ENCODE results near the gene SRSF2. TPM values are rescaled to one million over a fixed set of nuclear protein-coding genes. Genes with fewer than 3 reads are reported as not detected.

SRSF2 gene
- total and polyA plus RNA-seq, 4 experiments from 2014 or later: 67.6 to 330 (median 219) TPM

GRCh38 chr17:76758570-76758969 is 21.4 kb upstream of the SRSF2 start:
- Mint-ChIP-seq H3K4me3 (no peak overlapping the region), H3K27ac (no peak overlapping the region)
- CTCF ChIA-PET (ENCODE audit: partially characterized antibody): no interaction called here

DNA sequence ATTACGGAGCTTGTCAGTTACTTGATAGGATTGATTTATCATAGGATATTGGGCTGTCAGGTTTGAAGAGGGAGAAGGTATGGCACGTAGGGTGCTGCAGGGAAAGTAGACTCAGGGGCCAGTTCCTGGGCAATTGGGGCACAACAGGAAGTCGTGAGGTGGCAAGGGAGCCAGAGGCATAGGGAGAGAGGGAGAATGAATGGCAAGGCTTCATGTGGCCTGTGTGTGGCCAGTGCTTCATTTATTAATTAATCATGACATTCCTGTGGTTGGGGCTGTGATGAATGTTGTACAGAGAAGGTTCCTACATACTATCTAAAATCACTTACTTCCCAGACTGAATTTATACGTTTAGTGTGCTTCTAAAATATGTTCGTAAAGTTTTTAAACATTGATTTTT is 20.1 kb upstream of the SRSF2 start:
- no peak overlapping the region for H3K4me3 Mint-ChIP-seq
- POLR2A ChIA-PET (ENCODE audit: partially characterized antibody): interaction anchor here (0.9 to 1.2 kb wide), 2 partner anchors 20 to 22 kb away, joined by 3 to 7 read pairs; partner anchors contain the start of genes MFSD11 and SRSF2
- Histone ChIP-seq H3K9me3 (ENCODE audit: control insufficient read depth in 1 of 2, low read length in 2 of 2) (no peaks in the 10 kb centered on the region), H3K27me3 (ENCODE audit: insufficient read depth, low read length) (no peaks in the 10 kb centered on the region), H3K27ac (ENCODE audit: low read depth, low read length) (no peak overlapping the region), H3K4me3 (ENCODE audit: low read length in 2 of 2) (no peak overlapping the region), H3K4me1 (ENCODE audit: insufficient read depth, low read length) (peaks cover 24% of the 10 kb centered on the region), H3K36me3 (ENCODE audit: insufficient read depth, low read length) (peaks cover 7% of the 10 kb centered on the region)
- no peak for DNase-seq
- no peaks in the 10 kb centered on the region for H3K9me3 Mint-ChIP-seq
- H3K27ac Mint-ChIP-seq: peak overlapping the region in 4 of 7 donors; percentile 54 to 92 (median 62)
- intact Hi-C loops (cut with micrococcal nuclease): no loop called here
- CTCF ChIA-PET (ENCODE audit: partially characterized antibody): interaction anchor here (0.7 to 1.5 kb wide), 2 partner anchors 13 to 30 kb away, joined by 3 read pairs; no protein-coding TSS in a partner anchor
- peaks cover 17 to 25% (median 20%) of the 10 kb centered on the region in 4 donors for H3K4me1 Mint-ChIP-seq
- no peaks in the 10 kb centered on the region for H3K27me3 Mint-ChIP-seq
- H3K36me3 Mint-ChIP-seq: peaks cover 12 to 23% of the 10 kb centered on the region in 2 donors

More at GRCh38 chr17:76758570-76758969, 21.4 kb upstream of the SRSF2 start:
- H3K4me1 ChIP-seq (ENCODE audit: insufficient read depth, low read length): peaks cover 14% of the 10 kb centered on the region
- no peak for DNase-seq
- intact Hi-C loops (cut with micrococcal nuclease): no loop called here
- no peaks in the 10 kb centered on the region for H3K27me3 ChIP-seq (ENCODE audit: insufficient read depth, low read length)
- Mint-ChIP-seq H3K27me3 (no peaks in the 10 kb centered on the region), H3K4me1 (peaks cover 6 to 12% (median 8%) of the 10 kb centered on the region in 4 donors), H3K36me3 (peaks cover 12 to 15% of the 10 kb centered on the region in 2 donors), H3K9me3 (no peaks in the 10 kb centered on the region)
- peaks cover 7% of the 10 kb centered on the region for H3K36me3 ChIP-seq (ENCODE audit: insufficient read depth, low read length)
- POLR2A ChIA-PET (ENCODE audit: partially characterized antibody): interaction anchor here (1.2 to 1.4 kb wide), 2 partner anchors 21 to 31 kb away, joined by 3 to 5 read pairs; partner anchors contain the start of genes MFSD11 and SRSF2
- no peaks in the 10 kb centered on the region for H3K9me3 ChIP-seq (ENCODE audit: control insufficient read depth in 1 of 2, low read length in 2 of 2)
- no peak overlapping the region for H3K4me3 ChIP-seq (ENCODE audit: low read length in 2 of 2)
- H3K27ac ChIP-seq (ENCODE audit: low read depth, low read length): no peak overlapping the region

GRCh38 chr17:76755285-76755684 is 18.2 kb upstream of the SRSF2 start:
- H3K27ac Mint-ChIP-seq: peak overlapping the region in 4 of 7 donors; percentile 25 to 97 (median 44)
- H3K4me3 Mint-ChIP-seq: no peak overlapping the region
- Histone ChIP-seq H3K27me3 (ENCODE audit: insufficient read depth, low read length) (no peaks in the 10 kb centered on the region), H3K4me1 (ENCODE audit: insufficient read depth, low read length) (peaks cover 36% of the 10 kb centered on the region), H3K9me3 (ENCODE audit: control insufficient read depth in 1 of 2, low read length in 2 of 2) (no peaks in the 10 kb centered on the region), H3K27ac (ENCODE audit: low read depth, low read length) (no peak overlapping the region), H3K36me3 (ENCODE audit: insufficient read depth, low read length) (peaks cover 7% of the 10 kb centered on the region), H3K4me3 (ENCODE audit: low read length in 2 of 2) (no peak overlapping the region)
- H3K4me1 Mint-ChIP-seq: peaks cover 20 to 33% (median 26%) of the 10 kb centered on the region in 4 donors
- H3K36me3 Mint-ChIP-seq: peaks cover 12 to 23% of the 10 kb centered on the region in 2 donors
- intact Hi-C loops (cut with micrococcal nuclease): no loop called here
- POLR2A ChIA-PET (ENCODE audit: partially characterized antibody): interaction anchor here (0.6 to 1.2 kb wide), 5 partner anchors 17 to 41 kb away, joined by 3 to 8 read pairs (median 3); partner anchors contain the start of genes MFSD11 and SRSF2
- H3K27me3 Mint-ChIP-seq: no peaks in the 10 kb centered on the region
- CTCF ChIA-PET (ENCODE audit: partially characterized antibody): no interaction called here
- no peak for DNase-seq
- H3K9me3 Mint-ChIP-seq: no peaks in the 10 kb centered on the region

DNA sequence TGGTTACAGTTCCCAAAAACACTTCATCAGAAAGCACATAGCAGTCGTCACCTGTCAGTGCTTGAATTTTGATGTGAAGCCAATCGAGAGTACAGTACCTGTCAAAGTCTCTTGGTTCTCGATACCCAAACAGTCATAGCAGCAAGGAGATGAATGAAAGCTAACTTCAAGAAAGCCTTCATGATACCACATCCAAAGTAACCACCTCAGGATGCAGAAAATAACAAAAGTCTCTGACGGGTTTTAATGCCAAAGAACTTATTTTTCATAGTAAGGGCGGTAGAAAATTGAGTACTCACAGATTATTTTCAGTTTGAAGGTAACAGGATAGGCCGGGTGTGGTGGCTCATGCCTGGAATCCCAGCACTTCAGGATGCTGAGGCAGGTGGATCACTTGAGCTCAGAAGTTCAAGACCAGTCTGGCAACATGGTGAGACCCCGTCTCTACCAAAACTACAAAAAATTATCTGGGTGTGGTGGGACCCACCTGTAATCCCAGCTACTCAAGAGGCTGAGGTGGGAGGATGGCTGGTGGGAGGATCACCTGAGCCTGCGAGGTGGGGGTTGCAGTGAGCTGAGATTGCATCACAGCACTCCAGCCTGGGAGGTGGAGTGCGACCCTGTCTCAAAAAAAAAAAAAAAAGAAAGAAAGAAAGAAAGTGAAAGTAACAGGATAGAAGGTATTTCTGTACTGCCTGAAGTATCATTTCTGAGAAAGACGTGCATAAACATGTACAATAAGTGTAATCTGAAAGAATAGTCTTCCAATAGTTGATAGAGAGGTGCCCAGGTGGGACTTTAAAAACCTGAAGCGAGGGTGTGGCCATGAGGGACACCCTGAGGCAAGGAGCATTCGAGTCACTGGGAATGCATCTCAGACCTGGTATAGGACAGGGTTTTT is 16.2 kb upstream of the SRSF2 start:
- peak; percentile 65 to 82 (median 73) for DNase-seq
- H3K4me1 Mint-ChIP-seq: peaks cover 23 to 33% (median 27%) of the 10 kb centered on the region in 4 donors
- H3K36me3 Mint-ChIP-seq: peaks cover 21 to 28% of the 10 kb centered on the region in 2 donors
- Histone ChIP-seq H3K36me3 (ENCODE audit: insufficient read depth, low read length) (peaks cover 7% of the 10 kb centered on the region), H3K9me3 (ENCODE audit: control insufficient read depth in 1 of 2, low read length in 2 of 2) (no peaks in the 10 kb centered on the region), H3K4me3 (ENCODE audit: low read length in 2 of 2) (peak overlapping the region; percentile 46 to 62), H3K27ac (ENCODE audit: low read depth, low read length) (peak overlapping the region; percentile 69), H3K27me3 (ENCODE audit: insufficient read depth, low read length) (no peaks in the 10 kb centered on the region), H3K4me1 (ENCODE audit: insufficient read depth, low read length) (peaks cover 36% of the 10 kb centered on the region)
- H3K27ac Mint-ChIP-seq: peak overlapping the region; percentile 95 to 99 (median 97)
- CTCF ChIA-PET (ENCODE audit: partially characterized antibody): interaction anchor here (0.7 to 1.7 kb wide), 4 partner anchors 19 to 892 kb away, joined by 3 to 5 read pairs (median 4); no protein-coding TSS in a partner anchor
- H3K9me3 Mint-ChIP-seq: no peaks in the 10 kb centered on the region
- POLR2A ChIA-PET (ENCODE audit: partially characterized antibody): interaction anchor here (0.6 to 2.5 kb wide), 5 partner anchors 15 to 27 kb away, joined by 3 to 62 read pairs (median 14); partner anchors contain the start of genes JMJD6, METTL23, MFSD11 and SRSF2
- intact Hi-C loops (cut with micrococcal nuclease): loop anchor here (1.0 kb wide), 2 partner anchors 16 to 20 kb away; partner anchors contain the start of gene SRSF2
- H3K27me3 Mint-ChIP-seq: no peaks in the 10 kb centered on the region
- H3K4me3 Mint-ChIP-seq: peak overlapping the region; percentile 87 to 93 (median 91)

DNA sequence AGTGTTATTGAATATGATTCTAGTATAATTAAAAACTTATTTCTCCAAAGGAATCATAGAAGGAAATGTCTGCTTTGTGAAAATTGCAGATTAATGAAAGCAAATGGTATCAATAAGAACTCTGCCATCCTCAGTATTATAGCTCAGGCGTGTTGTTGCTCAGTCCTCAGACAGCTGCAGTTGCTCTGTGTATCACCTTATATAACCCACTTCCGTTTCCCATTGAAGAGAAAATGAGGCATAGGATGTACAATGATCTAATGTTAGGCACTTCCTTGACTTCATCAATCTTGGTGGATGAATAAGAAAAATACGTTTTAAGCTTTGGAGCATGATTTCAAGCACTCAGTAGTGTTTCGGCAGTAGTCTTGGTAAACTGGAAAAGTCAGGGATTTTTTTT is 14.9 kb upstream of the SRSF2 start:
- DNase-seq: peak; percentile 52 to 65 (median 60)
- no peaks in the 10 kb centered on the region for H3K27me3 ChIP-seq (ENCODE audit: insufficient read depth, low read length)
- ChIA-PET CTCF (ENCODE audit: partially characterized antibody) (interaction anchor here (1.7 kb wide), 1 partner anchor 24 kb away, joined by 5 read pairs; no protein-coding TSS in a partner anchor), POLR2A (ENCODE audit: partially characterized antibody) (interaction anchor here (0.8 to 2.5 kb wide), 6 partner anchors 10 to 72 kb away, joined by 3 to 62 read pairs (median 10); partner anchors contain the start of genes JMJD6, METTL23, MFSD11 and SRSF2)
- H3K36me3 ChIP-seq (ENCODE audit: insufficient read depth, low read length): peaks cover 4% of the 10 kb centered on the region
- peaks cover 36% of the 10 kb centered on the region for H3K4me1 ChIP-seq (ENCODE audit: insufficient read depth, low read length)
- H3K27ac ChIP-seq (ENCODE audit: low read depth, low read length): peak overlapping the region; percentile 69
- no peaks in the 10 kb centered on the region for H3K27me3 Mint-ChIP-seq
- intact Hi-C loops (cut with micrococcal nuclease): no loop called here
- peaks cover 21 to 29% (median 25%) of the 10 kb centered on the region in 4 donors for H3K4me1 Mint-ChIP-seq
- peaks cover 16 to 26% of the 10 kb centered on the region in 2 donors for H3K36me3 Mint-ChIP-seq
- H3K9me3 Mint-ChIP-seq: no peaks in the 10 kb centered on the region
- H3K4me3 ChIP-seq (ENCODE audit: low read length in 2 of 2): peak overlapping the region in 1 of 2 donors; percentile 62
- H3K9me3 ChIP-seq (ENCODE audit: control insufficient read depth in 1 of 2, low read length in 2 of 2): no peaks in the 10 kb centered on the region
- H3K4me3 Mint-ChIP-seq: peak overlapping the region; percentile 71 to 84 (median 80)
- H3K27ac Mint-ChIP-seq: peak overlapping the region; percentile 95 to 99 (median 97)

GRCh38 chr17:76751416-76751993 is 14.4 kb upstream of the SRSF2 start:
- Histone ChIP-seq H3K27me3 (ENCODE audit: insufficient read depth, low read length) (no peaks in the 10 kb centered on the region), H3K36me3 (ENCODE audit: insufficient read depth, low read length) (peaks cover 2% of the 10 kb centered on the region), H3K27ac (ENCODE audit: low read depth, low read length) (peak overlapping the region; percentile 69), H3K4me1 (ENCODE audit: insufficient read depth, low read length) (peaks cover 36% of the 10 kb centered on the region), H3K4me3 (ENCODE audit: low read length in 2 of 2) (no peak overlapping the region), H3K9me3 (ENCODE audit: control insufficient read depth in 1 of 2, low read length in 2 of 2) (no peaks in the 10 kb centered on the region)
- H3K27me3 Mint-ChIP-seq: no peaks in the 10 kb centered on the region
- CTCF ChIA-PET (ENCODE audit: partially characterized antibody): interaction anchor here (1.7 kb wide), 1 partner anchor 24 kb away, joined by 5 read pairs; no protein-coding TSS in a partner anchor
- peaks cover 13 to 26% of the 10 kb centered on the region in 2 donors for H3K36me3 Mint-ChIP-seq
- DNase-seq: no peak
- H3K27ac Mint-ChIP-seq: peak overlapping the region in 6 of 7 donors; percentile 95 to 98 (median 97)
- intact Hi-C loops (cut with micrococcal nuclease): no loop called here
- peak overlapping the region in 1 of 8 donors; percentile 84 for H3K4me3 Mint-ChIP-seq
- peaks cover 21 to 32% (median 26%) of the 10 kb centered on the region in 4 donors for H3K4me1 Mint-ChIP-seq
- H3K9me3 Mint-ChIP-seq: no peaks in the 10 kb centered on the region
- POLR2A ChIA-PET (ENCODE audit: partially characterized antibody): interaction anchor here (0.8 to 3.7 kb wide), 7 partner anchors 9 to 73 kb away, joined by 3 to 62 read pairs (median 14); partner anchors contain the start of genes JMJD6, METTL23, MFSD11 and SRSF2
